OCI-LY7 (cell line): ENCODE results near the gene CSF2RB. TPM values are rescaled to one million over a fixed set of nuclear protein-coding genes. Genes with fewer than 3 reads are reported as not detected.

Experiments
- BruUV-seq: library from RNA; stranded (reverse); fragments of 400-500 nt; replicated peaks from 2 replicates; lab custom pipeline; 2021; lab: Mats Ljungman, UMichigan
- CTCF ChIA-PET: fragments of 300-600 bp; sonication (Branson Sonifier 250); formaldehyde crosslinking; loops from one replicate; lab custom pipeline; 2022; ENCODE audit warnings: antibody characterized with exemption; ENCODE audit not compliant: unreplicated experiment; lab: Charles Lee
- POLR2A ChIA-PET: fragments of 300-600 bp; sonication (Branson Sonifier 250); formaldehyde crosslinking; loops from one replicate; lab custom pipeline; 2022; ENCODE audit warnings: antibody characterized with exemption; lab: Charles Lee
- DNase-seq: peaks from one replicate; pipeline ENCODE4 v3.0.0-alpha.2; 2015; ENCODE audit warnings: low spot score
- H2AFZ ChIP-seq: fragments of 200-600 bp; sonication (generic), shearing (Covaris generic); 2 replicates; pipeline ENCODE4 v1.6.1; 2014; ENCODE audit warnings: mild to moderate bottlenecking, antibody characterized with exemption, low read length, moderate library complexity
- H3K27ac ChIP-seq: fragments of 200-600 bp; sonication (generic); 2 replicates; pipeline ENCODE4 v1.5.1; 2014; ENCODE audit warnings: mixed run types, low read depth, mild to moderate bottlenecking, moderate library complexity, low read length, inconsistent platforms; ENCODE audit not compliant: poor library complexity, severe bottlenecking
- H3K36me3 ChIP-seq: fragments of 200-600 bp; sonication (generic); 2 replicates; pipeline ENCODE4 v1.6.1; 2014; ENCODE audit warnings: mild to moderate bottlenecking, antibody characterized with exemption, low read length, moderate library complexity, mixed read lengths; ENCODE audit not compliant: insufficient read depth
- H3K4me1 ChIP-seq: fragments of 200-600 bp; sonication (generic); 2 replicates; pipeline ENCODE4 v1.5.1; 2014; ENCODE audit warnings: mild to moderate bottlenecking, low read length; ENCODE audit not compliant: insufficient read depth, poor library complexity, severe bottlenecking
- H3K4me2 ChIP-seq: fragments of 200-600 bp; sonication (generic); 2 replicates; pipeline ENCODE4 v1.6.1; 2014; ENCODE audit warnings: mild to moderate bottlenecking, low read length
- H3K4me3 ChIP-seq: fragments of 200-600 bp; sonication (generic); 2 replicates; pipeline ENCODE4 v1.5.1; 2014; ENCODE audit warnings: mild to moderate bottlenecking, low read depth, low read length; ENCODE audit not compliant: poor library complexity, severe bottlenecking
- H3K79me2 ChIP-seq: fragments of 200-600 bp; sonication (generic); 2 replicates; pipeline ENCODE4 v1.6.1; 2016; ENCODE audit warnings: low read depth, mild to moderate bottlenecking, low read length, moderate library complexity, mixed read lengths; ENCODE audit not compliant: insufficient read depth
- H3K9me2 ChIP-seq: fragments of 200-600 bp; sonication (generic); 2 replicates; pipeline ENCODE4 v1.6.1; 2016; ENCODE audit warnings: mild to moderate bottlenecking, low read length, mixed read lengths; ENCODE audit not compliant: insufficient read depth
- H3K9me3 ChIP-seq: fragments of 200-600 bp; sonication (generic); 2 replicates; pipeline ENCODE4 v1.6.1; 2014; ENCODE audit warnings: mild to moderate bottlenecking, mixed run types, low read length, mixed read lengths
- H4K20me1 ChIP-seq: fragments of 200-600 bp; sonication (generic); 2 replicates; pipeline ENCODE4 v1.6.1; 2014; ENCODE audit warnings: mild to moderate bottlenecking, antibody characterized with exemption, low read length, moderate library complexity, mixed read lengths; ENCODE audit not compliant: insufficient read depth
- EZH2phosphoT487 ChIP-seq: fragments of 200-600 bp; sonication (generic); IDR thresholded peaks from 2 replicates; pipeline ENCODE4 v1.6.1; 2018; ENCODE audit warnings: low read depth, borderline replicate concordance, mild to moderate bottlenecking, mixed run types, antibody characterized with exemption, low read length, moderate library complexity, mixed read lengths
- intact Hi-C: fragments of 100-400 bp; cut with micrococcal nuclease; formaldehyde crosslinking; loops from one replicate; pipeline ENCODE4 v1.10.0; 2022; ENCODE audit not compliant: unreplicated experiment
- total RNA-seq, 2 experiments: library from RNA; depleted of rRNA in 1 of 2; stranded (reverse); fragments of >200 nt in 1 of 2; shearing (Covaris generic) in 1 of 2; gene quantifications; 2 replicates each; pipeline ENCODE4 v1.2.3, GENCODE V29; 2014 to 2022
- TF ChIP-seq, protein P1 (sequence below): fragments of 200-600 bp; sonication (generic); conservative IDR thresholded peaks from 2 replicates; pipeline ENCODE4 v1.5.1; 2014; ENCODE audit warnings: mild to moderate bottlenecking, antibody characterized with exemption, low read length, moderate library complexity, mixed read lengths

The CSF2RB gene
- total RNA-seq, 2 experiments from 2014 or later: 6.2 to 23.4 TPM

DNA sequence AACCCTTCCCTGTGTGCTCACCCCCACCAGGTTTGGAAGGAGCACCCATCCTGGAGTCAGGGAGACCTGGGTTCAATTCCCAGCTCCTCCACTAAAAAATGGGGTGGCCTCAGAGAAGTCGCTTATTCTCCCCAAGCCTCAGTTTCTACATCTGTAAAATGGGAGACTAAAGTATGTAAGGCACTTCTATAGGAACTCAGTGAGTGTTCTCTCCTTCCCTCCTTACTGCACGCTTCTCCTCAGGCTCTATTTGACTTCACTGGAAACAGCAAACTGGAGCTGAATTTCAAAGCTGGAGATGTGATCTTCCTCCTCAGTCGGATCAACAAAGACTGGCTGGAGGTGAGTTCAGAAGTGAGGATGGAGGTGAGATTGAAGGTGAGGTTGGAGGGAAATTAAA, 41.3 kb upstream of the CSF2RB start:
- BruUV-seq: no TSS peak
- POLR2A ChIA-PET: no interaction called here

DNA sequence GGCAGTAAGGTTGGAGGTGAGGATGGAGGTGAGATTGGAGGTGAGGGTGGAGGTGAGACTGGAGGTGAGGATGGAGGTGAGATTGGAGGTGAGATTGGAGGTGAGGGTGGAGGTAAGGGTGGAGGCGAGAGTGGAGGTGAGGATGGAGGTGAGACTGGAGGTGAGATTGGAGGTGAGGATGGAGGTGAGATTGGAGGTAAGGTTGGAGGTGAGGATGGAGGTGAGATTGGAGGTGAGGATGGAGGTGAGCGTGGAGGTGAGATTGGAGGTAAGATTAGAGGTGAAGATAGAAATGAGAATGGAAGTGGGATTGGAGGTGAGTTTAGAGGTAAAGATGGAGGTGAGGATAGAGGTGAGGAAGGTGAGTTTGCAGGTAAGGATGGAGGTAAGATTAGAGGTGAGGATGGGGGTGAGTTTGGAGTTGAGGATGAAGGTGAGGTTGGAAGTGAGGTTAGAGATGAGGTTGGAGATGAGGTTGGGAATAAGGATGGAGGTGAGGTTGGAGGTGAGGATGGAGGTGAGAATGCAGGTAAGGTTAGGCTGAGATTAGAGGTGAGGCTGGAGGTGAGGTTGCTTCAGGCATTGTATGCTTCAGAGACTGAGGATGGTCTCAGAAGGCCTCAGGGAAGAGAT, 40.4 kb upstream of the CSF2RB start:
- no TSS peak for BruUV-seq
- no peak for DNase-seq
- no peak overlapping the region for H3K4me2 ChIP-seq
- CTCF ChIA-PET: no interaction called here
- H4K20me1 ChIP-seq: no peaks in the 10 kb centered on the region
- intact Hi-C loops: no loop called here
- no peak overlapping the region for H2AFZ ChIP-seq
- no peaks in the 10 kb centered on the region for H3K79me2 ChIP-seq
- H3K4me1 ChIP-seq: no peaks in the 10 kb centered on the region
- no peaks in the 10 kb centered on the region for H3K9me2 ChIP-seq
- H3K4me3 ChIP-seq: no peak overlapping the region
- no peak overlapping the region for H3K27ac ChIP-seq
- POLR2A ChIA-PET: interaction anchor here (0.9 kb wide), 1 partner anchor 41 kb away, joined by 4 read pairs; the partner anchor contains the start of gene CSF2RB
- H3K36me3 ChIP-seq: peaks cover 69% of the 10 kb centered on the region
- TF ChIP-seq, protein P1, sequence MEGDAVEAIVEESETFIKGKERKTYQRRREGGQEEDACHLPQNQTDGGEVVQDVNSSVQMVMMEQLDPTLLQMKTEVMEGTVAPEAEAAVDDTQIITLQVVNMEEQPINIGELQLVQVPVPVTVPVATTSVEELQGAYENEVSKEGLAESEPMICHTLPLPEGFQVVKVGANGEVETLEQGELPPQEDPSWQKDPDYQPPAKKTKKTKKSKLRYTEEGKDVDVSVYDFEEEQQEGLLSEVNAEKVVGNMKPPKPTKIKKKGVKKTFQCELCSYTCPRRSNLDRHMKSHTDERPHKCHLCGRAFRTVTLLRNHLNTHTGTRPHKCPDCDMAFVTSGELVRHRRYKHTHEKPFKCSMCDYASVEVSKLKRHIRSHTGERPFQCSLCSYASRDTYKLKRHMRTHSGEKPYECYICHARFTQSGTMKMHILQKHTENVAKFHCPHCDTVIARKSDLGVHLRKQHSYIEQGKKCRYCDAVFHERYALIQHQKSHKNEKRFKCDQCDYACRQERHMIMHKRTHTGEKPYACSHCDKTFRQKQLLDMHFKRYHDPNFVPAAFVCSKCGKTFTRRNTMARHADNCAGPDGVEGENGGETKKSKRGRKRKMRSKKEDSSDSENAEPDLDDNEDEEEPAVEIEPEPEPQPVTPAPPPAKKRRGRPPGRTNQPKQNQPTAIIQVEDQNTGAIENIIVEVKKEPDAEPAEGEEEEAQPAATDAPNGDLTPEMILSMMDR: no peak
- TF ChIP-seq EZH2phosphoT487: no peak
- H3K9me3 ChIP-seq: no peaks in the 10 kb centered on the region

More for the DNA sequence above, 41.3 kb upstream of the CSF2RB start:
- no peak overlapping the region for H3K4me3 ChIP-seq
- no peak overlapping the region for H3K27ac ChIP-seq
- H3K4me2 ChIP-seq: no peak overlapping the region
- no peaks in the 10 kb centered on the region for H3K79me2 ChIP-seq
- CTCF ChIA-PET: no interaction called here
- H3K36me3 ChIP-seq: peaks cover 72% of the 10 kb centered on the region
- H3K9me2 ChIP-seq: no peaks in the 10 kb centered on the region
- no peaks in the 10 kb centered on the region for H4K20me1 ChIP-seq
- intact Hi-C loops: no loop called here
- DNase-seq: no peak
- H3K4me1 ChIP-seq: no peaks in the 10 kb centered on the region
- H2AFZ ChIP-seq: no peak overlapping the region
- H3K9me3 ChIP-seq: no peaks in the 10 kb centered on the region
- TF ChIP-seq, protein P1: no peak
- TF ChIP-seq EZH2phosphoT487: no peak

DNA sequence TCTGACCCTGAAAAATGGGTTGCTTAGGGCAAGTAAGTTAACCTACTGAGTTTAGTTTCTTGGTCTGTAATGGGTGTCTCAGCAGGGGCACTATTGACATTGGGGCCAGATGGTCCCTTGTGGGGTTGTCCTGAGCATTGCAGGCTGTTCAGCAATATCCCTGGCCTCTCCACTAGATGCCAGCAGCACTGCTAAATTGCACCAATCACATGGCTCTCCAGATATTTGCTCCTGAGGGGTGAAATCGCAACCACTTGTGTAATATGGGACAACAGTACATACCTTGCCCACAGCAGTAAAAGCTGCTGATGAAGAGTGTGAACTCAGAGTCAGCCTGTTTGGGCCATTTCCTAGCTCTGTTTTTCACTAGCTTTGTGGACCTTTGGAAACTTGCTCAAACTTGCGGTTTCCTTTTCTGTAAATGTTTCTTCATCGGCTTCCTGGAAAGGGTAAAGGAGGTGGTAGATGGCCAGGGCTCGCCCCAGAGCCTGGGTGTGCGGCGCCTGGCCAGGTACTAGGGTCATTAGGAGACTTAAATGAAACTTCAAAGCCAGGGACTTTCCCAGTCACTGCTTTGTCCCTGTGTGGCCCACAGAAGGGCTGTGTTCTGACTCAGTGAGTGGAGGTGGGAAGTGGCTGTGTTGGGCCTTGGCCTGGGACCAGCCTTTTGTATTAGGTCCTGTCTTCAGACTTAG, 39.7 kb upstream of the CSF2RB start:
- POLR2A ChIA-PET: interaction anchor here (0.9 kb wide), 1 partner anchor 40 kb away, joined by 4 read pairs; the partner anchor contains the start of gene CSF2RB
- Histone ChIP-seq H3K36me3 (peaks cover 62% of the 10 kb centered on the region), H3K9me3 (no peaks in the 10 kb centered on the region), H2AFZ (no peak overlapping the region), H3K79me2 (no peaks in the 10 kb centered on the region), H3K4me3 (no peak overlapping the region), H4K20me1 (no peaks in the 10 kb centered on the region), H3K4me1 (no peaks in the 10 kb centered on the region), H3K27ac (no peak overlapping the region), H3K9me2 (no peaks in the 10 kb centered on the region), H3K4me2 (no peak overlapping the region)
- intact Hi-C loops: no loop called here
- CTCF ChIA-PET: no interaction called here
- no TSS peak for BruUV-seq
- peak; percentile 33 for DNase-seq
- no peak for TF ChIP-seq EZH2phosphoT487
- TF ChIP-seq, protein P1: peak; percentile 65
